Tibial nerve (tissue), 4 donors: ENCODE data around the gene SRPK1. TPM values are rescaled to one million over a fixed set of nuclear protein-coding genes. Genes with fewer than 3 reads are reported as not detected.

Source experiments
- DNase-seq, 2 donors: peaks; one replicate each; pipeline ENCODE4 v3.0.0-alpha.2; 2019; ENCODE audit warnings: low spot score in 2 of 2
- H3K27ac ChIP-seq, 4 donors: fragments of 200-600 bp; sonication (generic) in 3 of 4; one replicate each; pipeline ENCODE4 v1.5.1; 2017 to 2019; ENCODE audit warnings: mild to moderate bottlenecking in 1 of 4
- H3K27me3 ChIP-seq, 2 donors: fragments of 200-600 bp; sonication (generic) in 1 of 2; one replicate each; pipeline versions ENCODE4 v1.5.1 to v1.6.0; 2017 to 2019
- H3K36me3 ChIP-seq, 3 donors: fragments of 200-600 bp; sonication (generic); one replicate each; pipeline ENCODE4 v1.5.1; 2018 to 2019
- H3K4me1 ChIP-seq, 4 donors: fragments of 200-600 bp; sonication (generic) in 3 of 4; one replicate each; pipeline ENCODE4 v1.5.1; 2017 to 2019
- H3K4me3 ChIP-seq, 4 donors: fragments of 200-600 bp; sonication (generic) in 3 of 4; one replicate each; pipeline ENCODE4 v1.5.1; 2017 to 2019; ENCODE audit warnings: mild to moderate bottlenecking in 1 of 4, moderate library complexity in 1 of 4
- H3K9me3 ChIP-seq, 4 donors: fragments of 200-600 bp; sonication (generic) in 3 of 4; one replicate each; pipeline ENCODE4 v1.5.1; 2017 to 2019
- EP300 ChIP-seq, 2 donors: sonication (generic); formaldehyde crosslinking; IDR thresholded peaks; one replicate each; pipeline ENCODE4 v1.6.1; 2017; ENCODE audit warnings: antibody characterized with exemption in 2 of 2, mild to moderate bottlenecking in 1 of 2
- POLR2A ChIP-seq, 2 donors: fragments of 450-650 bp; IDR thresholded peaks; one replicate each; pipeline ENCODE4 v1.6.1; 2017; ENCODE audit warnings: antibody characterized with exemption in 2 of 2, mild to moderate bottlenecking in 2 of 2, moderate library complexity in 2 of 2
- WGBS, 2 donors: methylation state at CpG; one replicate each; pipeline ENCODE4 v1.1.5; 2018; 5-methylcytosine and 5-hydroxymethylcytosine counted together
- total RNA-seq, 4 donors: library from RNA; depleted of rRNA; stranded (reverse); fragments of >200 nt; gene quantifications; one replicate each; pipeline ENCODE4 v1.1.0, GENCODE V29; 2016
- TF ChIP-seq, protein P1 (sequence below), 5 experiments: fragments of 200-600 bp in 3 of 5; fragments of 450-650 bp in 2 of 5; sonication (generic) in 3 of 5; IDR thresholded peaks; one replicate each; pipeline ENCODE4 v1.5.1; 2016 to 2019; ENCODE audit warnings: antibody characterized with exemption in 5 of 5, mild to moderate bottlenecking in 3 of 5, moderate library complexity in 2 of 5

SRPK1 gene
- total RNA-seq, 4 donors from 2014 or later: 23.2 to 48.0 (median 40.2) TPM

DNA sequence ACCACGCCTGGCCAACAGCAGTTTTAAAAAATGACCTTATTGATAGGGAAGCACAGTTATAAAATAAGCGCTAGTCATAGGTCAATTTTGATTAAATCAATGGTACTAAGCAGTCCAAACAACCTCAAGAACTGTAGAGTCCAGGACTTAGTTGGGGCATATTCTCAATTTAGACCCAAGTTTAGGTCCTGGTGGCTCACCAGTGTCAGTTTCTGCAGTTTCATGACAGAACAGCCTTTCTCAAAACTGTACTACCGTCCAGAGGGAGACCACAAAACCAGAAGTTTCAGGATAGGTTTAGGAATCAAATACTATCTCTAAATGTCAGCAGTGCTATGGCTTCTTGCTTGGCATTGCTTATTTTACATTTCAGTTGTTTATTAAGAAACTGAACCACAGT is 76.6 kb downstream of the SRPK1 start:
- WGBS, 2 donors: 90 to 95% methylated on average over 3 of the region's 3 CpGs
- TF ChIP-seq EP300 (IDR thresholded peaks at IDR 0.05) (no peak), POLR2A (IDR thresholded peaks at IDR 0.05) (no peak)
- TF ChIP-seq, protein P1, sequence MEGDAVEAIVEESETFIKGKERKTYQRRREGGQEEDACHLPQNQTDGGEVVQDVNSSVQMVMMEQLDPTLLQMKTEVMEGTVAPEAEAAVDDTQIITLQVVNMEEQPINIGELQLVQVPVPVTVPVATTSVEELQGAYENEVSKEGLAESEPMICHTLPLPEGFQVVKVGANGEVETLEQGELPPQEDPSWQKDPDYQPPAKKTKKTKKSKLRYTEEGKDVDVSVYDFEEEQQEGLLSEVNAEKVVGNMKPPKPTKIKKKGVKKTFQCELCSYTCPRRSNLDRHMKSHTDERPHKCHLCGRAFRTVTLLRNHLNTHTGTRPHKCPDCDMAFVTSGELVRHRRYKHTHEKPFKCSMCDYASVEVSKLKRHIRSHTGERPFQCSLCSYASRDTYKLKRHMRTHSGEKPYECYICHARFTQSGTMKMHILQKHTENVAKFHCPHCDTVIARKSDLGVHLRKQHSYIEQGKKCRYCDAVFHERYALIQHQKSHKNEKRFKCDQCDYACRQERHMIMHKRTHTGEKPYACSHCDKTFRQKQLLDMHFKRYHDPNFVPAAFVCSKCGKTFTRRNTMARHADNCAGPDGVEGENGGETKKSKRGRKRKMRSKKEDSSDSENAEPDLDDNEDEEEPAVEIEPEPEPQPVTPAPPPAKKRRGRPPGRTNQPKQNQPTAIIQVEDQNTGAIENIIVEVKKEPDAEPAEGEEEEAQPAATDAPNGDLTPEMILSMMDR (IDR thresholded peaks at IDR 0.05): no peak

GRCh38 chr6:35842381-35842780 is 78.5 kb downstream of the SRPK1 start:
- H3K27ac ChIP-seq: no peak overlapping the region
- H3K4me1 ChIP-seq: no peaks in the 10 kb centered on the region
- WGBS, 2 donors: 90 to 96% methylated on average over 3 of the region's 3 CpGs
- peaks cover 0 to 59% (median 0%) of the 10 kb centered on the region in 3 donors for H3K36me3 ChIP-seq
- H3K27me3 ChIP-seq: no peaks in the 10 kb centered on the region
- DNase-seq: no peak
- H3K9me3 ChIP-seq: no peaks in the 10 kb centered on the region
- no peak for TF ChIP-seq POLR2A (IDR thresholded peaks at IDR 0.05)
- TF ChIP-seq, protein P1 (IDR thresholded peaks at IDR 0.05): no peak
- no peak for TF ChIP-seq EP300 (IDR thresholded peaks at IDR 0.05)
- H3K4me3 ChIP-seq: no peak overlapping the region

More for the DNA sequence above, 76.6 kb downstream of the SRPK1 start:
- DNase-seq: no peak
- Histone ChIP-seq H3K27ac (no peak overlapping the region), H3K9me3 (peaks cover 0 to 10% (median 0%) of the 10 kb centered on the region in 4 donors), H3K27me3 (no peaks in the 10 kb centered on the region), H3K36me3 (peaks cover 0 to 65% (median 0%) of the 10 kb centered on the region in 3 donors), H3K4me3 (no peak overlapping the region), H3K4me1 (no peaks in the 10 kb centered on the region)

DNA sequence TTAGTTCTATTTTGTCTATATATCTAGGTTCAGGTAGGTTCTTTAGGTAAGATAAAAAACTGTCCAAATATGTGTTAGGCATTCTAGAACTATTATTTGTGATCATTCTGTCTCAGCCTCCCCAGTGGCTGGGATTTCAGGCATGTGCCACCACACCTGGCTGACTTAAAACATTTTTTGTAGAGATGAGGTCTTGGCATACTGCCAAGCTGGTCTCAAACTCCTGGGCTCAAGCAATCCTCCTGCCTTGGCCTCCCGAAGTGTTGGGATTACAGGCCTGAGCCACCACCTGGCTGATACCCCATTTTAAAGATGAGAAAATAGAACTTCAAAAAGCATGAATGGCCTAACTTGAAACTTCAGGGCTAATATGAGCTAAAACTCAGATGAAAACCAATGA is 81.9 kb downstream of the SRPK1 start:
- Histone ChIP-seq H3K36me3 (peaks cover 0 to 78% (median 0%) of the 10 kb centered on the region in 3 donors), H3K27me3 (no peaks in the 10 kb centered on the region), H3K27ac (no peak overlapping the region), H3K9me3 (no peaks in the 10 kb centered on the region), H3K4me1 (no peaks in the 10 kb centered on the region), H3K4me3 (no peak overlapping the region)
- TF ChIP-seq EP300 (IDR thresholded peaks at IDR 0.05) (no peak), POLR2A (IDR thresholded peaks at IDR 0.05) (no peak)
- TF ChIP-seq, protein P1 (IDR thresholded peaks at IDR 0.05): no peak
- WGBS, 2 donors: 68 to 89% methylated on average over 1 of the region's 1 CpG
- DNase-seq: no peak

- TF ChIP-seq EP300 (IDR thresholded peaks at IDR 0.05): no peak
- TF ChIP-seq POLR2A (IDR thresholded peaks at IDR 0.05): no peak
- TF ChIP-seq, protein P1 (IDR thresholded peaks at IDR 0.05): no peak
- no peak overlapping the region for H3K4me3 ChIP-seq
- WGBS, 2 donors: 83 to 90% methylated on average over 7 of the region's 7 CpGs
These were observed 87.4 kb downstream of the SRPK1 start for GRCh38 chr6:35833536-35833935.

DNA sequence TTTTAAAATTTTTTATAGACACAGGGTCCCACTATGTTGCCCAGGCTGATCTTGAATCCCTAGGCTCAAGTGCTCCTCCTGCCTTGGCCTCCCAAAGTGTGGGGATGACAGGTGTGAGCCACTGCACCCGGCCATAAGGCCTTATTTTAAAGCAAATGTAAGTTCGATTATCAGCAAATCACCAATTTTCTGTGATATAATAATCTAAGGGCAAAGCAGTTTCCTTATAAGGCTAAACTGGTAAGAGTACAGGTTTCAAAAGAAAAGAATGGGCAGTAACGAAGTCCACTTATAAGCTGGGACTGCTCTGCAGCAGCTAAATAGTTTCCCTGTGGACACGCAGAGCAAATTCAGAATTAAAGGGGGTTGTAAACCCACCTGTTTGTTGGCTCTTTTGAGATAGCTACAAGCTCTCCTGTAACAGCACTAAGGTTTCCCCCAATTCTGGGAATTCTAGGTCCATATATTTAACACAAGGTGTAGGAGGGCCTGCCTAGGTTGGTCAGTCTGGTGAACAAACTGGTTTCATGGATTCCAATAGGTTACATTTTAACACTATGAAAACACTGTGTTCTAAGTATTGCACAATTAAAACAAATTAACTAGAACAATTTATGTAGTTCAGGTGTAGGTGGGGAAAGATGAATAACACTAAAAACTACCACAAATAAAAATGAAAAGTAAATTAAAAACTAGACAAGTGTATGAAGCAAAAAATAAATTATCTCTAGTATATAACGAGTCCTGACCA is 89.5 kb downstream of the SRPK1 start:
- H3K4me3 ChIP-seq: no peak overlapping the region
- TF ChIP-seq POLR2A (IDR thresholded peaks at IDR 0.05) (no peak), EP300 (IDR thresholded peaks at IDR 0.05) (no peak)
- TF ChIP-seq, protein P1 (IDR thresholded peaks at IDR 0.05): no peak
- DNase-seq: no peak
- no peaks in the 10 kb centered on the region for H3K9me3 ChIP-seq
- H3K27ac ChIP-seq: no peak overlapping the region
- H3K4me1 ChIP-seq: no peaks in the 10 kb centered on the region
- peaks cover 0 to 29% (median 0%) of the 10 kb centered on the region in 3 donors for H3K36me3 ChIP-seq
- WGBS, 2 donors: 89 to 90% methylated on average over 5 of the region's 5 CpGs
- H3K27me3 ChIP-seq: no peaks in the 10 kb centered on the region

More at GRCh38 chr6:35833536-35833935, 87.4 kb downstream of the SRPK1 start:
- H3K27ac ChIP-seq: no peak overlapping the region
- DNase-seq: no peak
- no peaks in the 10 kb centered on the region for H3K9me3 ChIP-seq
- no peaks in the 10 kb centered on the region for H3K27me3 ChIP-seq
- no peaks in the 10 kb centered on the region for H3K4me1 ChIP-seq
- peaks cover 0 to 49% (median 0%) of the 10 kb centered on the region in 3 donors for H3K36me3 ChIP-seq
